NCI-H2196 treated with DMSO at 0.1 percent for 48 hours (cell line): ENCODE data around the gene RASGRF2.
"Not testable (repeated sequence)": the region's sequence is repeated elsewhere in the genome, so short reads cannot be mapped to it uniquely, and the experiment has no call there.

Experiments used
- DNase-seq: peaks from one replicate; lab custom pipeline; 2025; ENCODE audit not compliant: unreplicated experiment; lab: John Stamatoyannopoulos, UW

Gene RASGRF2

DNA sequence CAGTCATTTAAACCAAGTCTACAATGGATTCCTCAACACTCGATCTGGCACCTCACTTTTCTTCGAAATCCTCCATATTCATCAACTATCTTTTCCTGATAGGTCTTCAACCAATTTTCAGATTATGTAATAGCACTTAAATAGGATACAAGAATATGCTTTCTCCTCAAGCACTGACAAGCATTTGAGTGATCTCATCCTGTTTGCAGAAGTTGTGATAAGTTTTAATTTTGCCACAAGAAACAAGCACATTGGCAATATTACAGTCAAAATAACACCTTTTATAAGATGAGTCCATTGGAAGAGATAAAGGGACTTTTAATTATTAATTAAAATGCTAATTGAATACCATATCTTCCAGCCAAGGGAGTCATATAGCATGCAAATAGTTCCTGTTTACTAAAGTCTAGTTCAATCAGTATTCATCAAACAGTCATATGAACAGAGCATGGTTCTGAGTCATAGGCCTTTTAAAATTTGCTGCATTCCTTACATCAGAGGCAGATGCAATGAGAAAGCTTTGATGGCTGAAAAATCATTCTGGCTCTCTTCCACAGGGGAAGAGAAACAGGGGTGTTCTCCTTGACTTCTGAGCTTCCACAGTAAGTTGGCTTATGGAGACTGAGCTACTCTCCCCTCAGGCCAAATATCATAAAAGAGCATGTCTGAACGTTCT, 308.5 kb downstream of the RASGRF2 start:
- DNase-seq, result no peak

DNA sequence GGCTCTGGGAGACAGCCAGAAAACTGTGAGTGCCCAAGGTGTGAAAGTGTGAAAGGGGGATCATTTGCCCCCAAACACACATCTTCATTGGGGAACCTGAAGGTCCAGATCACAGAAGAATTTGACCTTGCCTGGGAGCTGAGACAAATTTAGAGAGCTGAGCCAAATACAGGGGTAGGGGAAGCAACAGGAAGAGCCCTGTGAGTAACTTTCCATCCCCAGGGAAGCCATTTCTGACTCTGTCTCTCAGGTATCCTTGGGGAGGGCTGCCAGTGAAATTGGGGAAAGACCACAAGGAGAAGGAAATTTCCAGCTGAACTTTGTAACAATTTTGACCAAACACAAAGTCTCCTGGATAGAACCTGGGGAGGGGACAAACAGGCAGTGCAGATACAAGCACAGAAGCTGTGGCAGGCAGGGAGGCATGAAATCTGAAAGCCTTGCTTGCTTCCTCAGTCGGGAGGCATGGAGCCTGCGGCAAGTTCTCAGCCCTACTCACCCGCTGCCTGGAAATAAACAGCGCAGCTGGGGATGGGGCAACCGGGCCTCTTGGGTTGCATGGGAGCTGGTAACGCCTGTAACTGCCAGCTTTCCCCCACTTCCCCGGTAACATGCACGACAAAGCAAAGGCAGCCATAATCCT, 309.7 kb downstream of the RASGRF2 start:
- no peak for DNase-seq

- DNase-seq, result not testable (repeated sequence)
Observed at GRCh38 chr5:81270394-81271027, 310.3 kb downstream of the RASGRF2 start.
